KMS-11 (cell line): Measurements from ENCODE around the gene RANBP10.

ENCODE experiments used
- H2AFZ ChIP-seq: fragments of 200-600 bp; sonication (generic); 2 replicates; pipeline ENCODE4 v1.6.1; 2016; ENCODE audit warnings: antibody characterized with exemption, mixed run types, low read depth
- H3K27ac ChIP-seq: fragments of 200-600 bp; sonication (generic); 2 replicates; pipeline ENCODE4 v1.6.1; 2016; ENCODE audit warnings: mild to moderate bottlenecking, mixed run types
- H3K27me3 ChIP-seq: fragments of 200-600 bp; sonication (generic); 2 replicates; pipeline ENCODE4 v1.6.1; 2017; ENCODE audit warnings: mild to moderate bottlenecking, low read depth, mixed run types, moderate library complexity; ENCODE audit not compliant: insufficient read depth
- H3K36me3 ChIP-seq: fragments of 200-600 bp; sonication (generic); 2 replicates; pipeline ENCODE4 v1.6.1; 2017; ENCODE audit warnings: mild to moderate bottlenecking, mixed run types; ENCODE audit not compliant: insufficient read depth
- H3K4me1 ChIP-seq: fragments of 200-600 bp; sonication (generic); 2 replicates; pipeline ENCODE4 v1.6.1; 2016; ENCODE audit warnings: mild to moderate bottlenecking, low read depth, mixed run types; ENCODE audit not compliant: poor library complexity, severe bottlenecking
- H3K4me2 ChIP-seq: fragments of 200-600 bp; sonication (generic); 2 replicates; pipeline ENCODE4 v1.7.0; 2016; ENCODE audit warnings: mild to moderate bottlenecking, mixed run types
- H3K4me3 ChIP-seq: fragments of 200-600 bp; sonication (generic); IDR thresholded peaks from 2 replicates; pipeline ENCODE4 v1.6.1; 2017; ENCODE audit warnings: low read depth, low read length, mixed read lengths; ENCODE audit not compliant: insufficient read depth
- H3K79me2 ChIP-seq: fragments of 200-600 bp; sonication (generic); 2 replicates; pipeline ENCODE4 v1.6.1; 2016; ENCODE audit warnings: low read depth, mixed run types; ENCODE audit not compliant: insufficient read depth
- H3K9ac ChIP-seq: fragments of 200-600 bp; sonication (generic); 2 replicates; pipeline ENCODE4 v1.6.1; 2016; ENCODE audit warnings: mild to moderate bottlenecking, mixed run types
- H4K20me1 ChIP-seq: fragments of 200-600 bp; sonication (generic); 2 replicates; pipeline ENCODE4 v1.6.1; 2016; ENCODE audit warnings: mild to moderate bottlenecking, mixed run types; ENCODE audit not compliant: insufficient read depth
- TF ChIP-seq, protein P1 (sequence below): fragments of 200-600 bp; sonication (generic); conservative IDR thresholded peaks from 2 replicates; pipeline ENCODE4 v1.6.1; 2017; ENCODE audit warnings: low read depth, mild to moderate bottlenecking, antibody characterized with exemption, low read length, moderate library complexity, mixed read lengths

RANBP10 gene

DNA sequence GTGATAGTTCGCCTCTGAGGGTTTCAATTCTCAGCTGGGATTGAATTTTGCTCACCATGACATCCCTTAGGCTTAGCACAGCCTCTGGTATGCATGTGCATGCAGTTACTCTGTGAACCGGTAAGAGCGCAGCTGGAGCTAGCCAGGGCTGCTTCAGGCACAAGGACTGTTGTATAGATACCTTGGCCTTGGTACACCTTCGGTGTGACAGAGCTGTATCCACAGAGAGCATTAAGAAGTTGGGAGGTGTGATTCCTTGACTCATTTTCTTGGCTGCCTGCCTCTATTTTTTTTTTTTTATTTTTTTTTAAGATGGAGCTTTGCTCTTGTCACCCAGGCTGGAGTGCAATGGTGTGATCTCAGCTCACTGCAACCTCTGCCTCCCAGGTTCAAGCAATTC, 38.1 kb upstream of the RANBP10 start:
- Histone ChIP-seq H3K4me3 (no peak overlapping the region), H3K9ac (no peak overlapping the region), H3K4me1 (peaks cover 37% of the 10 kb centered on the region), H2AFZ (no peak overlapping the region), H3K27ac (no peak overlapping the region; the same call in 1 of the 2 replicates), H3K36me3 (no peaks in the 10 kb centered on the region), H3K79me2 (peaks cover 56% of the 10 kb centered on the region), H3K4me2 (peak overlapping the region; percentile 88), H3K27me3 (no peaks in the 10 kb centered on the region), H4K20me1 (no peaks in the 10 kb centered on the region)
- TF ChIP-seq, protein P1, sequence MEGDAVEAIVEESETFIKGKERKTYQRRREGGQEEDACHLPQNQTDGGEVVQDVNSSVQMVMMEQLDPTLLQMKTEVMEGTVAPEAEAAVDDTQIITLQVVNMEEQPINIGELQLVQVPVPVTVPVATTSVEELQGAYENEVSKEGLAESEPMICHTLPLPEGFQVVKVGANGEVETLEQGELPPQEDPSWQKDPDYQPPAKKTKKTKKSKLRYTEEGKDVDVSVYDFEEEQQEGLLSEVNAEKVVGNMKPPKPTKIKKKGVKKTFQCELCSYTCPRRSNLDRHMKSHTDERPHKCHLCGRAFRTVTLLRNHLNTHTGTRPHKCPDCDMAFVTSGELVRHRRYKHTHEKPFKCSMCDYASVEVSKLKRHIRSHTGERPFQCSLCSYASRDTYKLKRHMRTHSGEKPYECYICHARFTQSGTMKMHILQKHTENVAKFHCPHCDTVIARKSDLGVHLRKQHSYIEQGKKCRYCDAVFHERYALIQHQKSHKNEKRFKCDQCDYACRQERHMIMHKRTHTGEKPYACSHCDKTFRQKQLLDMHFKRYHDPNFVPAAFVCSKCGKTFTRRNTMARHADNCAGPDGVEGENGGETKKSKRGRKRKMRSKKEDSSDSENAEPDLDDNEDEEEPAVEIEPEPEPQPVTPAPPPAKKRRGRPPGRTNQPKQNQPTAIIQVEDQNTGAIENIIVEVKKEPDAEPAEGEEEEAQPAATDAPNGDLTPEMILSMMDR: no peak

DNA sequence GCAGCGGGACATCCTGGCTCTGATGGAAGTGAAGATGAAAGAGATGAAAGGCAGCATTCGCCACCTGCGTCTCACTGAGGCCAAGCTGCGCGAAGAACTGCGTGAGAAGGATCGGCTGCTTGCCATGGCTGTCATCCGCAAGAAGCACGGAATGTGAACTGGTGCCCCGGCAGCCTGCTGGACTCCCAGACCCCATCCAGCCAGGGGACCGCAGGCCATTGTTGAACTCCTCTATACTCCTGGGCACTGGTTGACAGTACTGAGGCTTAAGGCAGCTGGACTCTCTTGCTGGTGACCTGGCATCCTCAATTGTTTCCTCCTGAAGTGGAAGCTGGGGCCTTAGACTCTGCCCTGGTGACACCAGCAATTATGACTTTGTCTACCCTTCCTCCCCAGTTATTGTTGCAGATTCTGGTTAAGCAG, 37.0 kb upstream of the RANBP10 start:
- H3K79me2 ChIP-seq: peaks cover 44% of the 10 kb centered on the region
- no peaks in the 10 kb centered on the region for H3K36me3 ChIP-seq
- no peak overlapping the region for H3K4me3 ChIP-seq
- peak overlapping the region; percentile 64; the same call in 1 of the 2 replicates for H2AFZ ChIP-seq
- H3K27me3 ChIP-seq: no peaks in the 10 kb centered on the region
- TF ChIP-seq, protein P1: no peak
- no peaks in the 10 kb centered on the region for H4K20me1 ChIP-seq
- H3K4me2 ChIP-seq: peak overlapping the region; percentile 88
- H3K9ac ChIP-seq: peak overlapping the region; percentile 57; the same call in 1 of the 2 replicates
- peak overlapping the region; percentile 72; the same call in 1 of the 2 replicates for H3K27ac ChIP-seq
- peaks cover 34% of the 10 kb centered on the region for H3K4me1 ChIP-seq

DNA sequence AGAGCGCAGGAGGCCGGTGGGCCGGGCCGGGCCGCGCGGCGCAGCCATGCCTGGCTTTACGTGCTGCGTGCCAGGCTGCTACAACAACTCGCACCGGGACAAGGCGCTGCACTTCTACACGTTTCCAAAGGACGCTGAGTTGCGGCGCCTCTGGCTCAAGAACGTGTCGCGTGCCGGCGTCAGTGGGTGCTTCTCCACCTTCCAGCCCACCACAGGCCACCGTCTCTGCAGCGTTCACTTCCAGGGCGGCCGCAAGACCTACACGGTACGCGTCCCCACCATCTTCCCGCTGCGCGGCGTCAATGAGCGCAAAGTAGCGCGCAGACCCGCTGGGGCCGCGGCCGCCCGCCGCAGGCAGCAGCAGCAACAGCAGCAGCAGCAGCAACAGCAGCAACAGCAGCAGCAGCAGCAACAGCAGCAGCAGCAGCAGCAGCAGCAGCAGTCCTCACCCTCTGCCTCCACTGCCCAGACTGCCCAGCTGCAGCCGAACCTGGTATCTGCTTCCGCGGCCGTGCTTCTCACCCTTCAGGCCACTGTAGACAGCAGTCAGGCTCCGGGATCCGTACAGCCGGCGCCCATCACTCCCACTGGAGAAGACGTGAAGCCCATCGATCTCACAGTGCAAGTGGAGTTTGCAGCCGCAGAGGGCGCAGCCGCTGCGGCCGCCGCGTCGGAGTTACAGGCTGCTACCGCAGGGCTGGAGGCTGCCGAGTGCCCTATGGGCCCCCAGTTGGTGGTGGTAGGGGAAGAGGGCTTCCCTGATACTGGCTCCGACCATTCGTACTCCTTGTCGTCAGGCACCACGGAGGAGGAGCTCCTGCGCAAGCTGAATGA, 36.4 kb upstream of the RANBP10 start:
- peaks cover 29% of the 10 kb centered on the region for H3K4me1 ChIP-seq
- peak overlapping the region; percentile 88 for H3K4me2 ChIP-seq
- TF ChIP-seq, protein P1: peak; percentile 41; the same call in 1 of the 2 replicates
- no peaks in the 10 kb centered on the region for H3K36me3 ChIP-seq
- peak overlapping the region; percentile 57 for H3K9ac ChIP-seq
- H2AFZ ChIP-seq: peak overlapping the region; percentile 64
- peak overlapping the region; percentile 72 for H3K27ac ChIP-seq
- H3K79me2 ChIP-seq: peaks cover 38% of the 10 kb centered on the region
- 0 out of 2 replicates have a peak, but pooled peaks cover under 1% of the 10 kb centered on the region for H3K27me3 ChIP-seq
- no peaks in the 10 kb centered on the region for H4K20me1 ChIP-seq
- no peak overlapping the region for H3K4me3 ChIP-seq

DNA sequence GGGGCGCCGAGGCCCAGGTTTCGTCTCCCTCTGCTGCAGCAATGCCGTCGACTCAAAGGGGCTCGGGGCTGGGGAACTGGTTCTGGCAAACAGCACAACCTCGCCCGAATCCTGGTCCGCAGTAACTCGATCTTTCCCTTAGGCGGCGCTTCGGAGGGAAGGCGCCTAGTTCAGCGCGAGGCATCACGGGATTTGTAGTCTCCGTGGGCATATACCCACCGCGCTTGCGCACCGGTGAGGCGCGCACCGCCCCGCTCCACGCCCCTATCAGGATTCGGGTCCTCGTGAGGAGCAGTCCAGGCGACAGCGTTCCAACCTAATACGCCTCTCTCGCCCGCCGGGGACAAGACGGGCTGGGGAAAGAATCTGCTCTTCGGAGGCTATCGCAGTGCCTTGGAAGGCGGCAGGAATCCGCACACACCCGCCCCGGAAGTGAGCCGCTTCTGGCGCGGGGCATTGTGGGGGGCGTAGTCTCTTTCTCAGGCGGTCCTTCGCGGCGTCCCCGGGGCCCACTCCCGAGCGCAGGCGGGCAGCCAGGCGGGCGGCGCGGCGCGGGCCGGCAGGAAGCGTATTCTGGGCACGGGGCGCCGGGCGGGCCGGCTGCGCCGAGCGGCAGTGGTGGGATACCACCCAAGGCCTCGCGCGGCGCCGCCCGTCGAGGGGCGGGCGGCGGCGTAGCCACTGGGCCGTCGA, 35.6 kb upstream of the RANBP10 start, which contains the start of gene THAP11:
Gene THAP11 (plus strand): TSS at position 505 of the 693 bp plus-strand sequence. CDS start 235 bp downstream, outside the sequence.
- H2AFZ ChIP-seq: peak within 1 kb of the TSS; percentile 64
- H3K79me2 ChIP-seq: peaks cover 30% of the 10 kb centered on the region
- H3K27ac ChIP-seq: peak within 1 kb of the TSS; percentile 72
- H3K4me1 ChIP-seq: peaks cover 29% of the 10 kb centered on the region
- H4K20me1 ChIP-seq: no peaks in the 10 kb centered on the region
- TF ChIP-seq, protein P1: peak; percentile 76
- no peak within 1 kb of the TSS for H3K4me3 ChIP-seq
- H3K4me2 ChIP-seq: peak within 1 kb of the TSS; percentile 88
- no peaks in the 10 kb centered on the region for H3K36me3 ChIP-seq
- H3K27me3 ChIP-seq: 0 out of 2 replicates have a peak, but pooled peaks cover 2% of the 10 kb centered on the region
- peak within 1 kb of the TSS; percentile 57 for H3K9ac ChIP-seq
